ENCODE measurements around the gene MYH16. TPM values are rescaled to one million over a fixed set of nuclear protein-coding genes. Genes with fewer than 3 reads are reported as not detected.
"Not testable (repeated sequence)": the region's sequence is repeated elsewhere in the genome, so short reads cannot be mapped to it uniquely, and the experiment has no call there.

MYH16 gene
- total RNA-seq: 0.89 and 5.6 TPM in 2 replicates

GRCh38 chr7:99272476-99273045 is at the start of gene MYH16:
MYH16 (plus strand) TSS chr7:99272839.
- no peaks in the 10 kb centered on the region for H3K27me3 ChIP-seq (ENCODE audit: control insufficient read depth, insufficient read depth, low read length)
- no peaks in the 10 kb centered on the region for H3K36me3 ChIP-seq (ENCODE audit: control insufficient read depth, insufficient read depth, low read length)
- H3K4me3 ChIP-seq (ENCODE audit: low read depth, low read length): no peak within 1 kb of the TSS
- peak; percentile 47 for DNase-seq (ENCODE audit: low read depth)
- TF ChIP-seq CTCF (IDR thresholded peaks at IDR 0.05; ENCODE audit: insufficient read depth, low read length, poor library complexity, severe bottlenecking): no peak

GRCh38 chr7:99224263-99224898 is 48.3 kb upstream of the MYH16 start:
- not testable (repeated sequence) for H3K4me3 ChIP-seq (ENCODE audit: low read depth, low read length); H3K27me3 ChIP-seq (ENCODE audit: control insufficient read depth, insufficient read depth, low read length); H3K36me3 ChIP-seq (ENCODE audit: control insufficient read depth, insufficient read depth, low read length)
- DNase-seq (ENCODE audit: low read depth): peak; percentile 65

GRCh38 chr7:99224899-99225265 is 47.8 kb upstream of the MYH16 start:
- DNase-seq (ENCODE audit: low read depth): no peak
- no peak for TF ChIP-seq CTCF (IDR thresholded peaks at IDR 0.05; ENCODE audit: insufficient read depth, low read length, poor library complexity, severe bottlenecking)
- H3K27me3 ChIP-seq (ENCODE audit: control insufficient read depth, insufficient read depth, low read length): no peaks in the 10 kb centered on the region
- H3K4me3 ChIP-seq (ENCODE audit: low read depth, low read length): no peak overlapping the region
- no peaks in the 10 kb centered on the region for H3K36me3 ChIP-seq (ENCODE audit: control insufficient read depth, insufficient read depth, low read length)

- Histone ChIP-seq H3K4me3 (ENCODE audit: low read depth, low read length) (no peak overlapping the region), H3K36me3 (ENCODE audit: control insufficient read depth, insufficient read depth, low read length) (no peaks in the 10 kb centered on the region), H3K27me3 (ENCODE audit: control insufficient read depth, insufficient read depth, low read length) (no peaks in the 10 kb centered on the region)
- no peak for TF ChIP-seq CTCF (IDR thresholded peaks at IDR 0.05; ENCODE audit: insufficient read depth, low read length, poor library complexity, severe bottlenecking)
- DNase-seq (ENCODE audit: low read depth): no peak
Measured at GRCh38 chr7:99229234-99229633, 43.4 kb upstream of the MYH16 start.

GRCh38 chr7:99232082-99232770 is 40.4 kb upstream of the MYH16 start:
- TF ChIP-seq CTCF (IDR thresholded peaks at IDR 0.05; ENCODE audit: insufficient read depth, low read length, poor library complexity, severe bottlenecking): no peak
- Histone ChIP-seq H3K27me3 (ENCODE audit: control insufficient read depth, insufficient read depth, low read length) (no peaks in the 10 kb centered on the region), H3K4me3 (ENCODE audit: low read depth, low read length) (no peak overlapping the region), H3K36me3 (ENCODE audit: control insufficient read depth, insufficient read depth, low read length) (no peaks in the 10 kb centered on the region)
- DNase-seq (ENCODE audit: low read depth): no peak

- H3K36me3 ChIP-seq (ENCODE audit: control insufficient read depth, insufficient read depth, low read length); DNase-seq (ENCODE audit: low read depth); H3K4me3 ChIP-seq (ENCODE audit: low read depth, low read length); H3K27me3 ChIP-seq (ENCODE audit: control insufficient read depth, insufficient read depth, low read length): not testable (repeated sequence)
Measured at GRCh38 chr7:99232955-99233354, 39.7 kb upstream of the MYH16 start.

Data from kidney epithelial cell (primary cell).